Endodermal cell (in vitro differentiated cells): ENCODE measurements around the gene MKRN2. TPM values are rescaled to one million over a fixed set of nuclear protein-coding genes. Genes with fewer than 3 reads are reported as not detected.
A peak's percentile ranks its signal among the peaks of the same experiment; 100 is the strongest.

Experiments
- DNase-seq: peaks from one replicate; pipeline ENCODE4 v3.0.0-alpha.2; 2017
- H3K27ac ChIP-seq: 2 replicates; pipeline ENCODE4 v1.5.1; 2013; ENCODE audit warnings: mild to moderate bottlenecking, low read depth, low read length, moderate library complexity
- H3K27me3 ChIP-seq: 2 replicates; pipeline ENCODE4 v1.6.1; 2013; ENCODE audit warnings: mild to moderate bottlenecking, low read length, moderate library complexity; ENCODE audit not compliant: insufficient read depth, control insufficient read depth, poor library complexity, severe bottlenecking
- H3K36me3 ChIP-seq: 2 replicates; pipeline ENCODE4 v1.7.0; 2013; ENCODE audit warnings: mild to moderate bottlenecking, low read length, moderate library complexity; ENCODE audit not compliant: control insufficient read depth, insufficient read depth
- H3K4me1 ChIP-seq: one replicate; pipeline ENCODE4 v1.7.0; 2013; ENCODE audit warnings: low read length; ENCODE audit not compliant: control insufficient read depth, insufficient read depth
- H3K4me3 ChIP-seq: 2 replicates; pipeline ENCODE4 v1.5.1; 2013; ENCODE audit warnings: mild to moderate bottlenecking, low read length, moderate library complexity
- H3K9ac ChIP-seq: 2 replicates; pipeline ENCODE4 v1.6.1; 2013; ENCODE audit warnings: mild to moderate bottlenecking, low read length, moderate library complexity; ENCODE audit not compliant: poor library complexity, severe bottlenecking; ENCODE audit errors: extremely low read depth
- H3K9me3 ChIP-seq: 2 replicates; pipeline ENCODE4 v1.6.1; 2013; ENCODE audit warnings: mild to moderate bottlenecking, low read length, moderate library complexity; ENCODE audit not compliant: control insufficient read depth
- H3K27ac Mint-ChIP-seq: 2 replicates; pipeline ENCODE4 v1.8.0; 2020; ENCODE audit warnings: mixed read lengths
- H3K27me3 Mint-ChIP-seq: 2 replicates; pipeline ENCODE4 v1.8.0; 2021; ENCODE audit warnings: mild to moderate bottlenecking, mixed read lengths; ENCODE audit not compliant: insufficient read depth
- H3K36me3 Mint-ChIP-seq: 2 replicates; pipeline ENCODE4 v1.8.0; 2020; ENCODE audit warnings: low read depth, mixed read lengths
- H3K4me1 Mint-ChIP-seq: 2 replicates; pipeline ENCODE4 v1.8.0; 2020; ENCODE audit warnings: mixed read lengths
- H3K4me3 Mint-ChIP-seq: 2 replicates; pipeline ENCODE4 v1.8.0; 2020; ENCODE audit warnings: mild to moderate bottlenecking, moderate library complexity, mixed read lengths
- H3K9me3 Mint-ChIP-seq: 2 replicates; pipeline ENCODE4 v1.8.0; 2020; ENCODE audit warnings: mild to moderate bottlenecking, mixed read lengths
- CTCF ChIP-seq: fragments of 200-600 bp; sonication (generic); conservative IDR thresholded peaks from 2 replicates; pipeline ENCODE4 v1.5.0; 2021; ENCODE audit warnings: antibody characterized with exemption, mild to moderate bottlenecking
- WGBS, 2 experiments: methylation state at CpG; one replicate each; pipeline versions ENCODE4 v1.1.5 to v1.1.7; 2013; ENCODE audit warnings: missing lambda C conversion rate in 2 of 2, mixed read lengths in 1 of 2; ENCODE audit not compliant: insufficient coverage in 1 of 2, insufficient read length in 1 of 2; 5-methylcytosine and 5-hydroxymethylcytosine counted together
- total RNA-seq, 2 donors: library from RNA; stranded (reverse); fragmentation: NEBNext Ultra II Directional in 1 of 2; extraction: Animal tissue kit (Norgen Biotek cat#: 25700) in 1 of 2; gene quantifications; 2 replicates in 1 of 2; 3 replicates in 1 of 2; pipeline ENCODE4 v1.2.1, GENCODE V29; 2021

Gene MKRN2
- total RNA-seq, 2 donors from 2014 or later: 18.8 to 23.3 TPM

GRCh38 chr3:12561397-12561796 is 4.5 kb downstream of the MKRN2 start:
- TF ChIP-seq CTCF: no peak
- 96 to 98% methylated on average over 2 of the region's 2 CpGs for WGBS, 2 experiments
- Histone ChIP-seq H3K36me3 (no peaks in the 10 kb centered on the region), H3K9me3 (peaks cover 7% of the 10 kb centered on the region), H3K4me1 (peaks cover 9% of the 10 kb centered on the region), H3K9ac (no peak overlapping the region), H3K27me3 (no peaks in the 10 kb centered on the region), H3K27ac (no peak overlapping the region), H3K4me3 (no peak overlapping the region)
- peaks cover 43% of the 10 kb centered on the region for H3K4me1 Mint-ChIP-seq
- no peaks in the 10 kb centered on the region for H3K9me3 Mint-ChIP-seq
- no peak for DNase-seq
- no peaks in the 10 kb centered on the region for H3K27me3 Mint-ChIP-seq
- H3K4me3 Mint-ChIP-seq: no peak overlapping the region
- peaks cover 2% of the 10 kb centered on the region for H3K36me3 Mint-ChIP-seq
- H3K27ac Mint-ChIP-seq: no peak overlapping the region

GRCh38 chr3:12562451-12562850 is 5.6 kb downstream of the MKRN2 start:
- Mint-ChIP-seq H3K27me3 (no peaks in the 10 kb centered on the region), H3K27ac (peak overlapping the region; percentile 68), H3K9me3 (no peaks in the 10 kb centered on the region), H3K36me3 (peaks cover 2% of the 10 kb centered on the region), H3K4me1 (peaks cover 43% of the 10 kb centered on the region), H3K4me3 (no peak overlapping the region)
- H3K36me3 ChIP-seq: no peaks in the 10 kb centered on the region
- peak overlapping the region; percentile 53 for H3K27ac ChIP-seq
- TF ChIP-seq CTCF: no peak
- no peaks in the 10 kb centered on the region for H3K27me3 ChIP-seq
- DNase-seq: no peak
- H3K4me1 ChIP-seq: peaks cover 9% of the 10 kb centered on the region
- WGBS, 2 experiments: 86 to 90% methylated on average over 1 of the region's 1 CpG
- no peak overlapping the region for H3K4me3 ChIP-seq
- no peak overlapping the region for H3K9ac ChIP-seq
- peaks cover 7% of the 10 kb centered on the region for H3K9me3 ChIP-seq

- peaks cover 26% of the 10 kb centered on the region for H3K36me3 Mint-ChIP-seq
- Histone ChIP-seq H3K4me3 (no peak overlapping the region), H3K4me1 (no peaks in the 10 kb centered on the region), H3K27ac (no peak overlapping the region), H3K36me3 (peaks cover 35% of the 10 kb centered on the region), H3K27me3 (no peaks in the 10 kb centered on the region), H3K9ac (no peak overlapping the region), H3K9me3 (peaks cover 7% of the 10 kb centered on the region)
- no peak overlapping the region for H3K4me3 Mint-ChIP-seq
- peaks cover 18% of the 10 kb centered on the region for H3K4me1 Mint-ChIP-seq
- DNase-seq: no peak
- no peak for TF ChIP-seq CTCF
- H3K27ac Mint-ChIP-seq: no peak overlapping the region
- no peaks in the 10 kb centered on the region for H3K9me3 Mint-ChIP-seq
- no peaks in the 10 kb centered on the region for H3K27me3 Mint-ChIP-seq
These were observed 10.1 kb downstream of the MKRN2 start for GRCh38 chr3:12566976-12567375.
